LoVo (cell line): ENCODE results near the gene HDAC6.
"Not testable (repeated sequence)": the region's sequence is repeated elsewhere in the genome, so short reads cannot be mapped to it uniquely, and the experiment has no call there.

Source experiments
- DNase-seq: peaks from one replicate; pipeline ENCODE4 v3.0.0-alpha.2; 2016; ENCODE audit warnings: low spot score

HDAC6 gene

GRCh38 chrX:48789366-48790220 is 12.3 kb upstream of the HDAC6 start:
- DNase-seq = no peak

GRCh38 chrX:48790477-48790876 is 11.4 kb upstream of the HDAC6 start:
- no peak for DNase-seq

- no peak for DNase-seq
Observed at GRCh38 chrX:48791063-48791820, 10.6 kb upstream of the HDAC6 start.

GRCh38 chrX:48792219-48792618 is 9.6 kb upstream of the HDAC6 start:
- DNase-seq = no peak

GRCh38 chrX:48793935-48794334 is 7.9 kb upstream of the HDAC6 start:
- no peak for DNase-seq

GRCh38 chrX:48794340-48794910 is 7.4 kb upstream of the HDAC6 start:
- no peak for DNase-seq

GRCh38 chrX:48794911-48795515 is 6.9 kb upstream of the HDAC6 start:
- no peak for DNase-seq

- DNase-seq = no peak
Observed at GRCh38 chrX:48798318-48798717, 3.5 kb upstream of the HDAC6 start.

- no peak for DNase-seq
Observed at GRCh38 chrX:48800574-48801279, 1.1 kb upstream of the HDAC6 start.

- DNase-seq = peak; percentile 73
Observed at GRCh38 chrX:48802089-48802904, 430 bp downstream of the HDAC6 start.

- no peak for DNase-seq
Observed at GRCh38 chrX:48802905-48803200, 986 bp downstream of the HDAC6 start.

- DNase-seq = no peak
Observed at GRCh38 chrX:48806081-48806480, 4.2 kb downstream of the HDAC6 start.

- DNase-seq = no peak
Observed at GRCh38 chrX:48813644-48814043, 11.8 kb downstream of the HDAC6 start.

- no peak for DNase-seq
Observed at GRCh38 chrX:48814722-48815121, 12.9 kb downstream of the HDAC6 start.

GRCh38 chrX:48815266-48815665 is 13.4 kb downstream of the HDAC6 start:
- DNase-seq = no peak

GRCh38 chrX:48816014-48816810 is 14.3 kb downstream of the HDAC6 start:
- DNase-seq = no peak

GRCh38 chrX:48818098-48818497 is 16.2 kb downstream of the HDAC6 start:
- no peak for DNase-seq

GRCh38 chrX:48818866-48819265 is 17.0 kb downstream of the HDAC6 start:
- DNase-seq = no peak

- DNase-seq = not testable (repeated sequence)
Observed at GRCh38 chrX:48819394-48819793, 17.5 kb downstream of the HDAC6 start.

- no peak for DNase-seq
Observed at GRCh38 chrX:48823053-48823452, 21.2 kb downstream of the HDAC6 start.
